ENCODE results near the gene TBC1D22A. TPM values are rescaled to one million over a fixed set of nuclear protein-coding genes. Genes with fewer than 3 reads are reported as not detected.

The TBC1D22A gene
- total RNA-seq, 1 donor from 2014 or later = 28.9 TPM

DNA sequence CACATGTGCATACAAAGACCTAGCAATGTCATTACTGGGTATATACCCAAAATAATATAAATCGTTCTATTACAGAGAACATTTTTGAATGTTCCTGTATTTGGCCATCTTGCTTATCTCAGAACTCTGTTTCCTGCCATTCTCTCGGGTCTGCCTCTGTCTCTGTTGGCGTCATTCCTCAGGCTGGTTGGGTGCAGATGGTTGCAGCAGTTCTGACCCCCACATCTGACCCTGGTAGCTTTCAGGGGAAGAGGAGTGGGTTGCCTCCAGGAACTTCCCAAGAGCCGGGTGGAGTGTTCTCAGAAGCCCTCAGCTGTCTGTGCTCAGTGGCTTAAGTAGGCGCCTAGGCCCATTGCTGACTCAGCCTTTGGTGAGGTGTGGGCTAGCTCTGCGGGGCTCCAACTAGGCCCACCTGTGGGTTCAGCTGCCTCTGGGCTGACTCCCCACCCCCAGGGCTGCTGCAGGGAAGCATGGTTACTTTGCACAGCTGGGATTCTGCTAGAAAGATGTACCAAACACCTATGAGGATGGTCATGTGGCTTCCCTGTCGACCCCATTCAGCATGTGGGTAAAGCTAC is 114.0 kb downstream of the TBC1D22A start:
- Mint-ChIP-seq H3K27ac (ENCODE audit: unreplicated experiment) (no peak overlapping the region), H3K4me3 (ENCODE audit: unreplicated experiment) (no peak overlapping the region), H3K27me3 (ENCODE audit: unreplicated experiment) (no peaks in the 10 kb centered on the region), H3K4me1 (ENCODE audit: unreplicated experiment) (no peaks in the 10 kb centered on the region), H3K9me3 (ENCODE audit: unreplicated experiment) (peaks cover 15% of the 10 kb centered on the region), H3K36me3 (ENCODE audit: unreplicated experiment) (peaks cover 10% of the 10 kb centered on the region)
- TF ChIP-seq, protein P1, sequence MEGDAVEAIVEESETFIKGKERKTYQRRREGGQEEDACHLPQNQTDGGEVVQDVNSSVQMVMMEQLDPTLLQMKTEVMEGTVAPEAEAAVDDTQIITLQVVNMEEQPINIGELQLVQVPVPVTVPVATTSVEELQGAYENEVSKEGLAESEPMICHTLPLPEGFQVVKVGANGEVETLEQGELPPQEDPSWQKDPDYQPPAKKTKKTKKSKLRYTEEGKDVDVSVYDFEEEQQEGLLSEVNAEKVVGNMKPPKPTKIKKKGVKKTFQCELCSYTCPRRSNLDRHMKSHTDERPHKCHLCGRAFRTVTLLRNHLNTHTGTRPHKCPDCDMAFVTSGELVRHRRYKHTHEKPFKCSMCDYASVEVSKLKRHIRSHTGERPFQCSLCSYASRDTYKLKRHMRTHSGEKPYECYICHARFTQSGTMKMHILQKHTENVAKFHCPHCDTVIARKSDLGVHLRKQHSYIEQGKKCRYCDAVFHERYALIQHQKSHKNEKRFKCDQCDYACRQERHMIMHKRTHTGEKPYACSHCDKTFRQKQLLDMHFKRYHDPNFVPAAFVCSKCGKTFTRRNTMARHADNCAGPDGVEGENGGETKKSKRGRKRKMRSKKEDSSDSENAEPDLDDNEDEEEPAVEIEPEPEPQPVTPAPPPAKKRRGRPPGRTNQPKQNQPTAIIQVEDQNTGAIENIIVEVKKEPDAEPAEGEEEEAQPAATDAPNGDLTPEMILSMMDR (IDR thresholded peaks at IDR 0.05) = no peak
- no peak for DNase-seq (ENCODE audit: extremely low spot score, unreplicated experiment)

GRCh38 chr22:46878191-46878948 is 115.9 kb downstream of the TBC1D22A start:
- H3K4me1 Mint-ChIP-seq (ENCODE audit: unreplicated experiment) = no peaks in the 10 kb centered on the region
- no peak for DNase-seq (ENCODE audit: extremely low spot score, unreplicated experiment)
- peaks cover 2% of the 10 kb centered on the region for H3K36me3 Mint-ChIP-seq (ENCODE audit: unreplicated experiment)
- H3K27me3 Mint-ChIP-seq (ENCODE audit: unreplicated experiment) = no peaks in the 10 kb centered on the region
- H3K4me3 Mint-ChIP-seq (ENCODE audit: unreplicated experiment) = no peak overlapping the region
- no peaks in the 10 kb centered on the region for H3K9me3 Mint-ChIP-seq (ENCODE audit: unreplicated experiment)
- no peak overlapping the region for H3K27ac Mint-ChIP-seq (ENCODE audit: unreplicated experiment)
- TF ChIP-seq, protein P1 (IDR thresholded peaks at IDR 0.05) = no peak

- Mint-ChIP-seq H3K4me3 (ENCODE audit: unreplicated experiment) (no peak overlapping the region), H3K27me3 (ENCODE audit: unreplicated experiment) (no peaks in the 10 kb centered on the region), H3K27ac (ENCODE audit: unreplicated experiment) (no peak overlapping the region), H3K9me3 (ENCODE audit: unreplicated experiment) (no peaks in the 10 kb centered on the region), H3K36me3 (ENCODE audit: unreplicated experiment) (peaks cover 2% of the 10 kb centered on the region), H3K4me1 (ENCODE audit: unreplicated experiment) (no peaks in the 10 kb centered on the region)
- TF ChIP-seq, protein P1 (IDR thresholded peaks at IDR 0.05) = no peak
- no peak for DNase-seq (ENCODE audit: extremely low spot score, unreplicated experiment)
Observed at GRCh38 chr22:46879083-46879482, 116.6 kb downstream of the TBC1D22A start.

DNA sequence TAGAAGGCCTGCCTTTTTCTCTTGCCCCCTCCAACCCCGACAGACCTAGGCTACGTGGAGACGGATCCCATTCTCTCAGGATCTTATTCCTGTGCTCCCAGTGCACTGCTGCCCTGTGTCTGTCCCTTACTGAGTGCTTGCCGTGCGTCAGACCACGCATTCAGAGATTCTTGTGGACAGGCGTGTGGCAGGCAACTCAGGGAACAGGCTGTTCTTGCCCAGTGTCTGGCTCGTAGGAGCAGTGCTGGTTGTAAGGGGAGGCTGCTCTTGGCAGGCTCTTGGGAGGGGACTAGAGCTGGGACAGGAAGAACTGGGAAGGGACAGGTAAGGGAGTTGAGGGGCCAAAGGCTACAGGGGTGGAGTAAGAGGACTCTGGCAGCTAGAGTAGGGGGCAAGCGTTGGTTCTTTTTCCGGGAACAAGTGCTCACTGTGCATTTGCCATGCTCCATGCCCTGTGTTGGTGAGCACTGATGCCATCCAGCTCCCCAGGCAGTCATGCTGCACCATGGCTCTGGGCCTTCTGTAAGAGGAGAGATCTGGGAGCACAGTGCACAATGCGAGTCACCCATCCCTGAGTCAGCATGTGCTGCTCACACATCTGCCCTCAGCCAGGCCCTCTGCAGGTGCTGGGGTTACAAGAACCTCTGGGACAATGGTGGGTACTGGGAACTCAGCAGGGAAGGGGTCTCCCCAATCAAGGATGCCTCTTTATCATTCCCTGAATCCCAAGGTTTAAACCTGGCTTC is 119.1 kb downstream of the TBC1D22A start:
- no peak for DNase-seq (ENCODE audit: extremely low spot score, unreplicated experiment)
- TF ChIP-seq, protein P1 (IDR thresholded peaks at IDR 0.05) = no peak
- no peaks in the 10 kb centered on the region for H3K4me1 Mint-ChIP-seq (ENCODE audit: unreplicated experiment)
- no peak overlapping the region for H3K27ac Mint-ChIP-seq (ENCODE audit: unreplicated experiment)
- H3K4me3 Mint-ChIP-seq (ENCODE audit: unreplicated experiment) = no peak overlapping the region
- H3K27me3 Mint-ChIP-seq (ENCODE audit: unreplicated experiment) = no peaks in the 10 kb centered on the region
- H3K9me3 Mint-ChIP-seq (ENCODE audit: unreplicated experiment) = no peaks in the 10 kb centered on the region
- peaks cover 2% of the 10 kb centered on the region for H3K36me3 Mint-ChIP-seq (ENCODE audit: unreplicated experiment)

All from osteocyte (in vitro differentiated cells).